NCI-H69 (cell line): ENCODE data around the gene GRIK2.
A peak's percentile ranks its signal among the peaks of the same experiment; 100 is the strongest.
"Not testable (repeated sequence)": the region's sequence is repeated elsewhere in the genome, so short reads cannot be mapped to it uniquely, and the experiment has no call there.

Experiments used
- DNase-seq: peaks from one replicate; lab custom pipeline; 2025; lab: John Stamatoyannopoulos, UW

Gene GRIK2

GRCh38 chr6:102022803-102023202 lies 629.3 kb downstream of the GRIK2 start:
- DNase-seq, result no peak

GRCh38 chr6:102023977-102024657 lies 630.6 kb downstream of the GRIK2 start:
- peak; percentile 7 for DNase-seq

- peak; percentile 62 for DNase-seq
These were observed 633.1 kb downstream of the GRIK2 start for GRCh38 chr6:102026649-102027048.

GRCh38 chr6:102028176-102028575 lies 634.7 kb downstream of the GRIK2 start:
- no peak for DNase-seq

- peak; percentile 42 for DNase-seq
These were observed 645.5 kb downstream of the GRIK2 start for GRCh38 chr6:102038964-102039363.

GRCh38 chr6:102039441-102039840 lies 645.9 kb downstream of the GRIK2 start:
- DNase-seq, result peak; percentile 11

GRCh38 chr6:102051001-102051400 lies 657.5 kb downstream of the GRIK2 start:
- DNase-seq, result no peak

GRCh38 chr6:102051720-102052119 lies 658.2 kb downstream of the GRIK2 start:
- no peak for DNase-seq

GRCh38 chr6:102064142-102064541 lies 670.6 kb downstream of the GRIK2 start:
- DNase-seq, result no peak

GRCh38 chr6:102066301-102066700 lies 672.8 kb downstream of the GRIK2 start:
- DNase-seq, result no peak

- peak; percentile 8 for DNase-seq
These were observed 674.9 kb downstream of the GRIK2 start for GRCh38 chr6:102068349-102068929.

- DNase-seq, result no peak
These were observed 682.0 kb downstream of the GRIK2 start for GRCh38 chr6:102075539-102075938.

GRCh38 chr6:102085257-102085656 lies 691.7 kb downstream of the GRIK2 start:
- no peak for DNase-seq

GRCh38 chr6:102088160-102088559 lies 694.7 kb downstream of the GRIK2 start:
- not testable (repeated sequence) for DNase-seq

GRCh38 chr6:102114402-102114801 lies 720.9 kb downstream of the GRIK2 start:
- DNase-seq, result peak; percentile 53

- no peak for DNase-seq
These were observed 722.4 kb downstream of the GRIK2 start for GRCh38 chr6:102115911-102116310.

GRCh38 chr6:102118034-102118433 lies 724.5 kb downstream of the GRIK2 start:
- no peak for DNase-seq
